Endodermal cell (in vitro differentiated cells): ENCODE measurements around the gene SDF2L1. TPM values are rescaled to one million over a fixed set of nuclear protein-coding genes. Genes with fewer than 3 reads are reported as not detected.

ENCODE experiments used
- DNase-seq: peaks from one replicate; pipeline ENCODE4 v3.0.0-alpha.2; 2017
- H3K27ac ChIP-seq: 2 replicates; pipeline ENCODE4 v1.5.1; 2013; ENCODE audit warnings: mild to moderate bottlenecking, low read depth, low read length, moderate library complexity
- H3K27me3 ChIP-seq: 2 replicates; pipeline ENCODE4 v1.6.1; 2013; ENCODE audit warnings: mild to moderate bottlenecking, low read length, moderate library complexity; ENCODE audit not compliant: insufficient read depth, control insufficient read depth, poor library complexity, severe bottlenecking
- H3K36me3 ChIP-seq: 2 replicates; pipeline ENCODE4 v1.7.0; 2013; ENCODE audit warnings: mild to moderate bottlenecking, low read length, moderate library complexity; ENCODE audit not compliant: control insufficient read depth, insufficient read depth
- H3K4me1 ChIP-seq: one replicate; pipeline ENCODE4 v1.7.0; 2013; ENCODE audit warnings: low read length; ENCODE audit not compliant: control insufficient read depth, insufficient read depth
- H3K4me3 ChIP-seq: 2 replicates; pipeline ENCODE4 v1.5.1; 2013; ENCODE audit warnings: mild to moderate bottlenecking, low read length, moderate library complexity
- H3K9ac ChIP-seq: 2 replicates; pipeline ENCODE4 v1.6.1; 2013; ENCODE audit warnings: mild to moderate bottlenecking, low read length, moderate library complexity; ENCODE audit not compliant: poor library complexity, severe bottlenecking; ENCODE audit errors: extremely low read depth
- H3K9me3 ChIP-seq: 2 replicates; pipeline ENCODE4 v1.6.1; 2013; ENCODE audit warnings: mild to moderate bottlenecking, low read length, moderate library complexity; ENCODE audit not compliant: control insufficient read depth
- H3K27ac Mint-ChIP-seq: 2 replicates; pipeline ENCODE4 v1.8.0; 2020; ENCODE audit warnings: mixed read lengths
- H3K27me3 Mint-ChIP-seq: 2 replicates; pipeline ENCODE4 v1.8.0; 2021; ENCODE audit warnings: mild to moderate bottlenecking, mixed read lengths; ENCODE audit not compliant: insufficient read depth
- H3K36me3 Mint-ChIP-seq: 2 replicates; pipeline ENCODE4 v1.8.0; 2020; ENCODE audit warnings: low read depth, mixed read lengths
- H3K4me1 Mint-ChIP-seq: 2 replicates; pipeline ENCODE4 v1.8.0; 2020; ENCODE audit warnings: mixed read lengths
- H3K4me3 Mint-ChIP-seq: 2 replicates; pipeline ENCODE4 v1.8.0; 2020; ENCODE audit warnings: mild to moderate bottlenecking, moderate library complexity, mixed read lengths
- H3K9me3 Mint-ChIP-seq: 2 replicates; pipeline ENCODE4 v1.8.0; 2020; ENCODE audit warnings: mild to moderate bottlenecking, mixed read lengths
- CTCF ChIP-seq: fragments of 200-600 bp; sonication (generic); conservative IDR thresholded peaks from 2 replicates; pipeline ENCODE4 v1.5.0; 2021; ENCODE audit warnings: antibody characterized with exemption, mild to moderate bottlenecking
- WGBS, 2 experiments: methylation state at CpG; one replicate each; pipeline versions ENCODE4 v1.1.5 to v1.1.7; 2013; ENCODE audit warnings: missing lambda C conversion rate in 2 of 2, mixed read lengths in 1 of 2; ENCODE audit not compliant: insufficient coverage in 1 of 2, insufficient read length in 1 of 2; 5-methylcytosine and 5-hydroxymethylcytosine counted together
- long read RNA-seq, 4 experiments: library from polyadenylated mRNA in 2 of 4; library from RNA in 1 of 4; library from capped mRNA in 1 of 4; stranded (forward) in 3 of 4; unstranded in 1 of 4; transcript quantifications; one replicate each; pipeline ENCODE4 v2.0.0, GENCODE V29; 2020 to 2021; ENCODE audit warnings: inconsistent platforms in 1 of 4
- polyA plus RNA-seq, 2 experiments: library from polyadenylated mRNA; stranded (reverse); fragments of 50-300 nt; gene quantifications; one replicate each; pipeline ENCODE4 v1.2.3, GENCODE V29; 2013
- total RNA-seq, 2 donors: library from RNA; stranded (reverse); fragmentation: NEBNext Ultra II Directional in 1 of 2; extraction: Animal tissue kit (Norgen Biotek cat#: 25700) in 1 of 2; gene quantifications; 2 replicates in 1 of 2; 3 replicates in 1 of 2; pipeline ENCODE4 v1.2.1, GENCODE V29; 2021

The SDF2L1 gene
- 10 to 100 TPM; 30.3 to 61.4 TPM for total RNA-seq
- 17.6 TPM for polyA plus RNA-seq (2013, experiment 1 of 2)
- polyA plus RNA-seq (2013, experiment 2 of 2), result 20.9 TPM
- long read RNA-seq, experiment 1, transcript SDF2L1-201 (3 exons, 865 nt), result major isoform, 17 of 26 reads
- long read RNA-seq, experiment 1, partial matches to known transcripts, result 1 of 26 reads
- long read RNA-seq, experiment 1, other reads (novel, unspliced or antisense), result 8 of 26 reads
- long read RNA-seq, experiment 2, transcript SDF2L1-201 (3 exons, 865 nt), result major isoform, 55 of 57 reads
- long read RNA-seq, experiment 2, partial matches to known transcripts, result 1 of 57 reads
- long read RNA-seq, experiment 2, other reads (novel, unspliced or antisense), result 1 of 57 reads
- long read RNA-seq, experiment 3, transcript SDF2L1-201 (3 exons, 865 nt), result major isoform, 42 of 44 reads
- long read RNA-seq, experiment 3, partial matches to known transcripts, result 0 of 44 reads
- long read RNA-seq, experiment 3, other reads (novel, unspliced or antisense), result 1 of 44 reads
- long read RNA-seq, experiment 4, transcript SDF2L1-201 (3 exons, 865 nt), result major isoform, 18 of 18 reads
- long read RNA-seq, experiment 4, partial matches to known transcripts, result 0 of 18 reads
- long read RNA-seq, experiment 4, other reads (novel, unspliced or antisense), result 0 of 18 reads

- no peak within 1 kb of the TSS for H3K27ac ChIP-seq
Measured at GRCh38 chr22:21641789-21642583, at the start of gene SDF2L1. TSS of gene SDF2L1 (plus strand) at chr22:21642302. CDS start at chr22:21642337, 35 bp downstream.

GRCh38 chr22:21592422-21592821 lies 49.7 kb upstream of the SDF2L1 start:
- Histone ChIP-seq H3K4me3 (no peak overlapping the region), H3K36me3 (peaks cover 69% of the 10 kb centered on the region), H3K9ac (no peak overlapping the region), H3K27me3 (no peaks in the 10 kb centered on the region), H3K9me3 (no peaks in the 10 kb centered on the region), H3K4me1 (no peaks in the 10 kb centered on the region), H3K27ac (no peak overlapping the region)
- peaks cover 12% of the 10 kb centered on the region for H3K4me1 Mint-ChIP-seq
- peaks cover 61% of the 10 kb centered on the region for H3K36me3 Mint-ChIP-seq
- H3K27me3 Mint-ChIP-seq, result no peaks in the 10 kb centered on the region
- H3K4me3 Mint-ChIP-seq, result no peak overlapping the region
- no peaks in the 10 kb centered on the region for H3K9me3 Mint-ChIP-seq
- no peak for DNase-seq
- no peak overlapping the region for H3K27ac Mint-ChIP-seq
- WGBS, 2 experiments, result 100% methylated on average over 2 to 3 of the region's 3 CpGs
- TF ChIP-seq CTCF, result no peak

More at GRCh38 chr22:21641789-21642583, at the start of gene SDF2L1:
- Mint-ChIP-seq H3K36me3 (peaks cover 30% of the 10 kb centered on the region), H3K4me1 (peaks cover 18% of the 10 kb centered on the region), H3K9me3 (no peaks in the 10 kb centered on the region), H3K4me3 (peak within 1 kb of the TSS; percentile 79), H3K27ac (peak within 1 kb of the TSS; percentile 92), H3K27me3 (peaks cover 4% of the 10 kb centered on the region)
- TF ChIP-seq CTCF, result peak; percentile 4
- peaks cover 15% of the 10 kb centered on the region for H3K36me3 ChIP-seq
- peak within 1 kb of the TSS; percentile 84 for H3K9ac ChIP-seq
- WGBS, 2 experiments, result 0% methylated on average over 33 to 76 of the region's 76 CpGs
- no peaks in the 10 kb centered on the region for H3K9me3 ChIP-seq
- H3K4me1 ChIP-seq, result no peaks in the 10 kb centered on the region
- peak; percentile 99 for DNase-seq
- no peaks in the 10 kb centered on the region for H3K27me3 ChIP-seq
- peak within 1 kb of the TSS; percentile 95 for H3K4me3 ChIP-seq
